Left ventricle myocardium superior (tissue), 1 donor: Measurements from ENCODE around the gene TFPI2. TPM values are rescaled to one million over a fixed set of nuclear protein-coding genes. Genes with fewer than 3 reads are reported as not detected.
"Not testable (repeated sequence)": the region's sequence is repeated elsewhere in the genome, so short reads cannot be mapped to it uniquely, and the experiment has no call there.

Experiments
- ATAC-seq: fragments of 200-7000 bp; cut with Tn5 transposase; one replicate; pipeline ENCODE4 v1.9.1; 2020; ENCODE audit warnings: mild to moderate bottlenecking, moderate library complexity
- DNase-seq: peaks from one replicate; pipeline ENCODE4 v3.0.0-alpha.2; 2020
- intact Hi-C: fragments of 100-400 bp; cut with micrococcal nuclease; formaldehyde crosslinking; loops from one replicate; pipeline ENCODE4 v1.11.0; 2022
- total RNA-seq: library from RNA; stranded (reverse); fragmentation: NEBNext Ultra II Directional; extraction: Animal tissue kit (Norgen Biotek cat#: 25700); gene quantifications from one replicate; pipeline ENCODE4 v1.2.1, GENCODE V29; 2021
- donor health status: DM: no; HTN: yes; CAD: no; lungs with severe emphysema.

The TFPI2 gene
- total RNA-seq, 1 donor from 2014 or later: 1.4 TPM

DNA sequence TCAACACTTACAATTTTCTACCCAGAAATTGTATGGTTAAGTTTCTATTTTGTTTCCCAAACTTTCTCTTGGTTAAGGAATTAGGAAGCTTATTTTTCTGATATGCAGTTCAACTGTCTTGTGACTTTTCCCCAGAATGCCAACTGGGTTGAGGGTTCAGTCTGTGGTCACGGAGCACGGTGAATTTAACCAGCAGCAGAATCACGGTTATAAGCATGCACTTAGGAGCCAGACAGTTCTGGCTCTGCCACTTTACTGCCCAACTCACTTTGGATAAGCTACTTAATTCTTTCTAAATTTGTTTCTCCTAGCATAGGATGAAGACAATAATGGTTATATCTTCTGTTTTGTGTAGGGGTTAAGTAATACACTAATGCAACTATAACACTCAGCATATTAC lies 20.7 kb upstream of the TFPI2 start:
- DNase-seq, intact Hi-C loops: not testable (repeated sequence)
- ATAC-seq: peak; percentile 77

GRCh38 chr7:93910076-93910994 lies 19.8 kb upstream of the TFPI2 start:
- intact Hi-C loops: no loop called here
- ATAC-seq (peak; percentile 79), DNase-seq (peak; percentile 33)

GRCh38 chr7:93906267-93906666 lies 15.7 kb upstream of the TFPI2 start, which contains the start of gene GNGT1:
Gene GNGT1, plus strand, starts transcription at chr7:93906567. Its CDS starts 180 bp downstream, at chr7:93906747.
- ATAC-seq: no peak
- intact Hi-C loops: no loop called here

GRCh38 chr7:93902777-93903423 lies 12.3 kb upstream of the TFPI2 start:
- intact Hi-C loops: loop anchor here (2.0 kb wide), 1 partner anchor 186 kb away; no protein-coding TSS in a partner anchor
- DNase-seq (no peak), ATAC-seq (peak; percentile 68)

More at GRCh38 chr7:93906267-93906666, 15.7 kb upstream of the TFPI2 start, which contains the start of gene GNGT1:
- no peak for DNase-seq

DNA sequence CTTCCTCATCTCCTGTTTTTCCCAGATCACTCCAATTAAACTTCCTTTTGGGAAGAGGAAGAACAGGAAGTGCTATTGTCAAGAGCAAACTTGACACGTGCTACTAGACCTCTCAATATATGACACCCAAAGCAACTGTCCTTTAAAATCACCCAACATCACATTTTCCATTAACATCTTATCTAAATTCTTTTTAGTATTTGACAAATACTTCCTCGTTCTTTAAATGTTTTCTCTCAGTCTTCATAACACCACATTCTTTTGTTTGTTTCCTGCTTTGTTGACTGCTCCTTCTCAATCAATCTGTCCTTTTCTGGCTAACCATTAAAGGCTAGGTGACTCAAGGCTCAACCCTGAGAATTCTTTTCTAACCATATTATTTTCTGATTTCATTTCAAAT lies 7.1 kb upstream of the TFPI2 start:
- intact Hi-C loops: no loop called here
- no peak for ATAC-seq

DNA sequence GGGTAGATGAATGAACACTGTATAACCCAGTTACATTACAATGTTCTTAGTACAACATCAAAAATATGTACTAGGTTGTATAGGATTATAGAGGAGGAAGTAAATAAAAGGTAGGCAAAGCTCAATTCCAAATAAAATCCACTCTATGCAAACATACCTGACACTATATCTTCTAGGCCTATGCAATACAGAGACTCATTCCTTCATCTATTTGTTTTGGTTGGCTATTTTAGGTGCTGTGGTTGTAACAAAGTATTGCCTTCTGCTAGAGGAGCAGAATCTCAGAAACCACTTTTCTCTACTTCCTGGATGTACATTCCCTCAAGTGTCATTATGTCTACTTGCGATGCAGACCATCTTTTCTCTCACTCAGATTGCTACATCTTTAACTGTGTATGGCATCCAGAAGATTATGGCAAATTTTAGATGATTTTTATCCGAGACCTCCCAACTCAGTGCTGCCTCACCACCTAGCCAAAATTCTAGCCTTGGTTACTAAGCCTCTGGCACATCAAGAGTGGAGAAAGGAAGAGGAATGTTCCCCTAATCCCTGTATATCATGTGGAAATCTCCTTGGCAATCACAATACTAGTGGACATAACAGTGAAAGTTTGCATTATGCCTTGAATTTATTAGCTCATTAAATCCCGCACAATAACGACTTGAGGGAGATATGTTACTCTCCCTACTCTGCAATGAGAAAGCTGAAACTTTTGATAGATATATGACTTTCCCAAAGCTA lies 5.5 kb upstream of the TFPI2 start:
- intact Hi-C loops: no loop called here
- no peak for DNase-seq

More for the DNA sequence above, 7.1 kb upstream of the TFPI2 start:
- DNase-seq: no peak

GRCh38 chr7:93894966-93895640 lies 4.5 kb upstream of the TFPI2 start:
- intact Hi-C loops: no loop called here
- ATAC-seq: peak; percentile 38
- DNase-seq: no peak

More for the DNA sequence above, 5.5 kb upstream of the TFPI2 start:
- ATAC-seq: no peak

GRCh38 chr7:93894426-93894825 lies 3.9 kb upstream of the TFPI2 start:
- no peak for DNase-seq
- intact Hi-C loops: no loop called here
- peak; percentile 44 for ATAC-seq

- intact Hi-C loops: no loop called here
- ATAC-seq: peak; percentile 74
These were observed 501 bp downstream of the TFPI2 start for GRCh38 chr7:93890041-93890463.

DNA sequence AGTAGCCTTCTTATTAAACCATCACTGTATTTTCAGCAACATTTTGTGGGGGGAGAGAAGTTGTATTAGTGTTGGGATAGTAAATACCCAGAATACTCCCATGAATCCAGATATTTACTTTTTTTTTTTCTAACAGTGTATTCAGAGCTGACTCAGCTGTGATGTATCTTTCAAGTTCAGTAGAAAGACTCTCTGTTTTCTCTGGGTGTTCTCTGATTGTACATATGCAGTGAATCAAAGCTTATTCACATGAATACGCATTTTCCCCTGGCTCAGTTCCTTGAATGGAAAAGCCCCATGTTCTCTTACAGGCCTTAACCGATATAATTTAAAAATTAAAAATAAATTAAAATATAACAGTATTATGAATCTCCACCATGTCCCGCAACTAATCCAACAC lies 1.3 kb downstream of the TFPI2 start:
- intact Hi-C loops: no loop called here
- no peak for ATAC-seq
- DNase-seq: no peak

More at GRCh38 chr7:93890041-93890463, 501 bp downstream of the TFPI2 start:
- DNase-seq: peak; percentile 35

GRCh38 chr7:93884541-93884940 lies 6.0 kb downstream of the TFPI2 start:
- DNase-seq (no peak), ATAC-seq (no peak)
- intact Hi-C loops: no loop called here

GRCh38 chr7:93883917-93884345 lies 6.6 kb downstream of the TFPI2 start:
- intact Hi-C loops: no loop called here
- no peak for DNase-seq
- no peak for ATAC-seq

- DNase-seq: no peak
- intact Hi-C loops: no loop called here
- no peak for ATAC-seq
These were observed 7.3 kb downstream of the TFPI2 start for GRCh38 chr7:93883078-93883916.

- intact Hi-C loops: no loop called here
- ATAC-seq: no peak
These were observed 8.1 kb downstream of the TFPI2 start for GRCh38 chr7:93882468-93882867.

GRCh38 chr7:93879356-93879755 lies 11.2 kb downstream of the TFPI2 start:
- DNase-seq (no peak), ATAC-seq (no peak)
- intact Hi-C loops: no loop called here

More at GRCh38 chr7:93882468-93882867, 8.1 kb downstream of the TFPI2 start:
- no peak for DNase-seq

GRCh38 chr7:93877742-93878141 lies 12.8 kb downstream of the TFPI2 start:
- DNase-seq (no peak), ATAC-seq (no peak)
- intact Hi-C loops: no loop called here

DNA sequence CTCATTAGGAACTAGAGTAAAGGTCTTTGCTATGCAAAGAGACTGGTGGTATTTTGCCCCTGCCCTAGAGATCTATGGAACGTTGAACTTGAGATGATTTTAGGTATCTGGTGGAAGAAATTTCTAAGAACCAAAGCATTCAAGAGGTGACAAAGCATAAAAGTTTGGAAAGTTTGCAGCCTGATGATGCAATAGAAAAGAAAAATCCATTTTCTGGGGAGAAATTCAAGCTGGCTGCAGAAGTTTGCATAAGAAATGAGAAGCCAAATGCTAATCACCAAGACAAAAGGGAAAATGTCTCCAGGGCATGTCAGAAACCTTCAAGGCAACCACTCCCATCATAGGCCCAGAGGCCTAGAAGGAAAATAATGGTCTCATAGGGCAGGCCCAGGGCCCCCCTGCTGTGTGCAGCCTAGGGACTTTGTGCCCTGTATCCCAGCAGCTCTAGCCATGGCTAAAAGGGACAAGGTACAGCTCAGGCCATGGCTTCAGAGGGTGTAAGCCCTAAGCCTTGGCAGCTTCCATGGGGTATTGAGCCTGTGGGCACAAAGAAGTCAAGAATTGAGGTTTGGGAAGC lies 16.5 kb downstream of the TFPI2 start:
- ATAC-seq (no peak), DNase-seq (no peak)
- intact Hi-C loops: no loop called here

DNA sequence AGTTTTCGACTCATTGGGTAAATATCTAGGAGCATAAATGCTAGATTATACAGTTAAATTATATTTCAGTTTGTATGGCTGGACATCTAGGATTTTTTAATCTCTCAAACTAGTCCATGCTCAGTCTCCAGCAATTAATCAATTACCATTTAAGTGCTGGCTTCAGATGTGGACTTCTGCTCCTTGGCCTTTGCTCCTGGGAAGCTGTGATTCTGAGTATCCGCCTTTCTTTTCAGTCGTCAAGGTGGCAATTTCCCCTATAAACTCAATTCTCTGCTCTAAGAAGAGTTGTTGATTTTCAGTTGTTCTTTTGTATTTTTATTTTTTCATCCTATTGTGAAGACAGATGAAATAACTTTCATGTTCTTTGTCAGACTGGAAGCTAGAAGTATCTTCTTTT lies 23.7 kb downstream of the TFPI2 start:
- ATAC-seq: no peak
- no peak for DNase-seq
- intact Hi-C loops: no loop called here
